ENCODE results near the gene ATF2. TPM values are rescaled to one million over a fixed set of nuclear protein-coding genes. Genes with fewer than 3 reads are reported as not detected.

The ATF2 gene
- total and polyA plus RNA-seq, 2 of the 8 experiments (the other 6 are each of a cell fraction or from before 2014, with no cell fraction given), result 31.2 to 46.5 TPM

- Histone ChIP-seq H3K36me3 (ENCODE audit: control insufficient read depth in 2 of 4, insufficient read depth in 4 of 4, low read length in 3 of 4) (no peaks in the 10 kb centered on the region), H3K27me3 (replicated peaks in 1 of 4; ENCODE audit: control insufficient read depth in 3 of 4, extremely low read depth in 1 of 4, insufficient read depth in 3 of 4, low read length in 3 of 4) (no peaks in the 10 kb centered on the region), H2BK120ac (replicated peaks; ENCODE audit: low read depth, low read length) (no peak overlapping the region), H3K79me1 (ENCODE audit: low read depth, low read length) (no peaks in the 10 kb centered on the region), H2BK15ac (ENCODE audit: low read length) (no peak overlapping the region), H3K56ac (replicated peaks; ENCODE audit: insufficient read length, low read depth, low read length) (no peak overlapping the region), H3K9me3 (ENCODE audit: insufficient read depth in 2 of 2, low read depth in 1 of 2, low read length in 1 of 2) (no peaks in the 10 kb centered on the region), H4K20me1 (replicated peaks in 1 of 2; ENCODE audit: control insufficient read depth in 1 of 2, insufficient read depth in 2 of 2, low read length in 2 of 2) (no peaks in the 10 kb centered on the region), H3K23me2 (ENCODE audit: low read depth, low read length) (no peaks in the 10 kb centered on the region), H3K4me1 (replicated peaks in 1 of 4; ENCODE audit: control insufficient read depth in 3 of 4, insufficient read depth in 4 of 4, low read length in 3 of 4) (no peaks in the 10 kb centered on the region), H4K91ac (replicated peaks; ENCODE audit: insufficient read length, low read length) (no peak overlapping the region), H3K14ac (ENCODE audit: insufficient read length) (no peak overlapping the region), H2BK20ac (ENCODE audit: low read length) (no peak overlapping the region), H4K5ac (ENCODE audit: insufficient read length, low read depth, low read length) (no peak overlapping the region), H3K23ac (ENCODE audit: insufficient read length) (no peak overlapping the region), H3K4me2 (ENCODE audit: insufficient read depth in 1 of 2, low read depth in 2 of 2, low read length in 2 of 2) (no peak overlapping the region), H2BK12ac (ENCODE audit: low read depth, low read length) (no peak overlapping the region), H3K18ac (ENCODE audit: extremely low read depth, low read length) (no peak overlapping the region), H4K8ac (ENCODE audit: extremely low read depth, insufficient read depth, low read length) (no peak overlapping the region), H3K27ac (ENCODE audit: low read depth, low read length) (no peak overlapping the region), H2BK5ac (ENCODE audit: low read depth, low read length) (no peak overlapping the region), H2AK5ac (ENCODE audit: low read depth, low read length) (no peak overlapping the region), H3K4ac (replicated peaks; ENCODE audit: insufficient read length, low read depth, low read length) (no peak overlapping the region), H3K9ac (replicated peaks in 1 of 4; ENCODE audit: extremely low read depth in 1 of 4, low read depth in 3 of 4, low read length in 3 of 4) (no peak overlapping the region), H3K4me3 (ENCODE audit: extremely low read depth in 1 of 4, insufficient read depth in 2 of 4, low read depth in 3 of 4, low read length in 4 of 4) (no peak overlapping the region), H2AFZ (ENCODE audit: low read length) (no peak overlapping the region), H3K79me2 (ENCODE audit: control insufficient read depth in 1 of 2, insufficient read depth in 2 of 2, low read length in 2 of 2) (no peaks in the 10 kb centered on the region)
- DNase-seq (ENCODE audit: low read depth in 1 of 2, low spot score in 2 of 2) (no peak), FAIRE-seq (no peak)
- CTCF ChIA-PET (ENCODE audit: partially characterized antibody), result interaction anchor here (0.6 to 2.4 kb wide), 7 partner anchors 8 to 337 kb away, joined by 3 to 6 read pairs (median 3); no protein-coding TSS in a partner anchor
- POLR2A ChIA-PET (ENCODE audit: partially characterized antibody), result no interaction called here
- TF ChIP-seq RAD21 (IDR thresholded peaks at IDR 0.05 in 1 of 2, conservative IDR thresholded peaks at IDR 0.05 in 1 of 2; ENCODE audit: low read depth in 2 of 2, low read length in 2 of 2) (peak; percentile 45 to 46), TCF12 (IDR thresholded peaks at IDR 0.05; ENCODE audit: low read depth, low read length) (no peak), CBX5 (IDR thresholded peaks at IDR 0.05; ENCODE audit: low read depth, low read length) (no peak), ZNF274 (IDR thresholded peaks at IDR 0.05; ENCODE audit: borderline replicate concordance, extremely low read depth, low read length) (no peak), ATF3 (IDR thresholded peaks at IDR 0.05; ENCODE audit: insufficient read depth, low read depth, low read length) (no peak), CTCF (IDR thresholded peaks at IDR 0.05; ENCODE audit: control extremely low read depth in 1 of 3, insufficient read depth in 1 of 3, low read depth in 1 of 3, low read length in 3 of 3) (peak in 2 of 3 experiments; percentile 23 to 38; a peak in 2 of 4 replicates), CBX8 (IDR thresholded peaks at IDR 0.05; ENCODE audit: borderline replicate concordance, low read depth, low read length) (no peak)
- 61% methylated on average over 5 of the region's 5 CpGs; no CpG with 5 or more reads in 1 of the 2 experiments for WGBS, 2 experiments (ENCODE audit: extremely low coverage in 1 of 2, insufficient coverage in 1 of 2, insufficient read length in 1 of 2, insufficient replicate concordance in 2 of 2, low coverage in 1 of 2, low lambda C conversion rate in 2 of 2, missing lambda C conversion rate in 1 of 2)
Measured at GRCh38 chr2:175036582-175037018, 131.4 kb downstream of the ATF2 start.
